Measurements from ENCODE around the gene CA9.

The CA9 gene

GRCh38 chr9:35717132-35717870, 43.6 kb downstream of the CA9 start:
- DNase-seq: no peak

- DNase-seq: no peak
Measured at GRCh38 chr9:35718721-35719511, 45.2 kb downstream of the CA9 start.

GRCh38 chr9:35719546-35719945, 45.8 kb downstream of the CA9 start:
- DNase-seq: no peak

GRCh38 chr9:35723426-35723825, 49.7 kb downstream of the CA9 start:
- no peak for DNase-seq

- DNase-seq: no peak
Measured at GRCh38 chr9:35723908-35724307, 50.2 kb downstream of the CA9 start.

- DNase-seq: no peak
Measured at GRCh38 chr9:35725362-35725761, 51.6 kb downstream of the CA9 start.

- DNase-seq: peak; percentile 38
Measured at GRCh38 chr9:35726931-35727330, 53.2 kb downstream of the CA9 start.

- DNase-seq: no peak
Measured at GRCh38 chr9:35727676-35728040, 53.9 kb downstream of the CA9 start.

GRCh38 chr9:35728041-35728971, 54.6 kb downstream of the CA9 start:
- DNase-seq: peak; percentile 50

- no peak for DNase-seq
Measured at GRCh38 chr9:35729101-35729500, 55.4 kb downstream of the CA9 start.

GRCh38 chr9:35729700-35730485, 56.2 kb downstream of the CA9 start:
- DNase-seq: peak; percentile 61

GRCh38 chr9:35730486-35730854, 56.7 kb downstream of the CA9 start:
- DNase-seq: no peak

Data from CD4-positive, alpha-beta T cell treated with Interleukin-17A for 1 hour (primary cell).